Trophoblast cell (in vitro differentiated cells and primary cell): ENCODE data around the gene CD248.
"Not testable (repeated sequence)": the region's sequence is repeated elsewhere in the genome, so short reads cannot be mapped to it uniquely, and the experiment has no call there.

Experiments
- DNase-seq, 2 donors: peaks; one replicate each; pipeline ENCODE4 v3.0.0-alpha.2; 2016
- H2AFZ ChIP-seq: 2 replicates; pipeline ENCODE4 v1.6.1; 2013; ENCODE audit warnings: low read length, moderate library complexity, mild to moderate bottlenecking; ENCODE audit not compliant: insufficient read depth, poor library complexity
- H2AK5ac ChIP-seq: 2 replicates; pipeline ENCODE4 v1.6.1; 2013; ENCODE audit warnings: mild to moderate bottlenecking, low read length
- H2BK120ac ChIP-seq: 2 replicates; pipeline ENCODE4 v1.6.1; 2013; ENCODE audit warnings: low read length, mild to moderate bottlenecking, moderate library complexity; ENCODE audit not compliant: insufficient read depth, poor library complexity
- H2BK12ac ChIP-seq: 2 replicates; pipeline ENCODE4 v1.6.1; 2013; ENCODE audit warnings: mild to moderate bottlenecking, low read length, moderate library complexity
- H2BK5ac ChIP-seq: 2 replicates; pipeline ENCODE4 v1.6.1; 2013; ENCODE audit warnings: low read length, low read depth, moderate library complexity, mild to moderate bottlenecking; ENCODE audit not compliant: poor library complexity
- H3K14ac ChIP-seq: 2 replicates; pipeline ENCODE4 v1.6.1; 2013; ENCODE audit warnings: mild to moderate bottlenecking, low read length
- H3K18ac ChIP-seq: 2 replicates; pipeline ENCODE4 v1.6.1; 2013; ENCODE audit warnings: mild to moderate bottlenecking, low read length
- H3K23ac ChIP-seq: 2 replicates; pipeline ENCODE4 v1.6.1; 2013; ENCODE audit warnings: low read length
- H3K27ac ChIP-seq: 2 replicates; pipeline ENCODE4 v1.5.1; 2013; ENCODE audit warnings: low read depth, mild to moderate bottlenecking, inconsistent platforms, low read length, moderate library complexity
- H3K27me3 ChIP-seq: 2 replicates; pipeline ENCODE4 v1.6.1; 2013; ENCODE audit warnings: inconsistent platforms, mild to moderate bottlenecking, low read length, moderate library complexity; ENCODE audit not compliant: insufficient read depth
- H3K36me3 ChIP-seq, 2 experiments: 1 replicate in 1 of 2; 2 replicates in 1 of 2; pipeline ENCODE4 v1.6.1; 2013; ENCODE audit warnings: low read length in 2 of 2, mild to moderate bottlenecking in 2 of 2, moderate library complexity in 1 of 2; ENCODE audit not compliant: insufficient read depth in 2 of 2, control insufficient read depth in 1 of 2
- H3K4ac ChIP-seq: 2 replicates; pipeline ENCODE4 v1.6.1; 2013; ENCODE audit warnings: low read depth, mild to moderate bottlenecking, low read length, moderate library complexity
- H3K4me1 ChIP-seq, 2 experiments: 1 replicate in 1 of 2; 2 replicates in 1 of 2; pipeline ENCODE4 v1.6.1; 2013; ENCODE audit warnings: low read length in 2 of 2, mild to moderate bottlenecking in 2 of 2, moderate library complexity in 1 of 2; ENCODE audit not compliant: insufficient read depth in 2 of 2, control insufficient read depth in 1 of 2
- H3K4me2 ChIP-seq: 2 replicates; pipeline ENCODE4 v1.6.1; 2013; ENCODE audit warnings: inconsistent platforms, mild to moderate bottlenecking, low read length, moderate library complexity
- H3K4me3 ChIP-seq: 2 replicates; pipeline ENCODE4 v1.5.1; 2013; ENCODE audit warnings: mild to moderate bottlenecking, low read depth, low read length, inconsistent platforms
- H3K79me1 ChIP-seq: one replicate; pipeline ENCODE4 v1.6.1; 2013; ENCODE audit warnings: low read length
- H3K79me2 ChIP-seq: 2 replicates; pipeline ENCODE4 v1.6.1; 2013; ENCODE audit warnings: low read length, mild to moderate bottlenecking; ENCODE audit not compliant: control insufficient read depth, insufficient read depth, poor library complexity
- H3K9ac ChIP-seq: 2 replicates; pipeline ENCODE4 v1.6.1; 2013; ENCODE audit warnings: mild to moderate bottlenecking, low read length
- H3K9me3 ChIP-seq: 2 replicates; pipeline ENCODE4 v1.6.1; 2013; ENCODE audit warnings: low read depth, mild to moderate bottlenecking, control low read depth, inconsistent platforms, low read length; ENCODE audit not compliant: insufficient read depth
- H4K12ac ChIP-seq: 2 replicates; pipeline ENCODE4 v1.6.1; 2013; ENCODE audit warnings: low read depth, mild to moderate bottlenecking, low read length, moderate library complexity
- H4K8ac ChIP-seq: 2 replicates; pipeline ENCODE4 v1.6.1; 2013; ENCODE audit warnings: low read depth, mild to moderate bottlenecking, low read length, moderate library complexity
- H4K91ac ChIP-seq: one replicate; pipeline ENCODE4 v1.6.1; 2013; ENCODE audit warnings: low read depth, mild to moderate bottlenecking, low read length, moderate library complexity
- WGBS: extraction: QIAGEN DNeasy Blood & Tissue Kit; methylation state at CpG from one replicate; pipeline ENCODE4 v1.1.7; 2013; ENCODE audit warnings: missing lambda C conversion rate; ENCODE audit not compliant: insufficient read length, insufficient coverage; ENCODE audit errors: extremely low coverage; 5-methylcytosine and 5-hydroxymethylcytosine counted together

Gene CD248

GRCh38 chr11:66360406-66361073, 43.7 kb upstream of the CD248 start:
- Histone ChIP-seq H4K91ac (no peak overlapping the region), H2AK5ac (no peak overlapping the region), H2BK12ac (no peak overlapping the region), H3K36me3 (peaks cover 9 to 17% of the 10 kb centered on the region in 2 experiments), H3K4me3 (no peak overlapping the region), H3K4me2 (no peak overlapping the region), H3K23ac (no peak overlapping the region), H3K14ac (no peak overlapping the region), H2BK5ac (no peak overlapping the region), H3K79me2 (no peaks in the 10 kb centered on the region), H3K27me3 (no peaks in the 10 kb centered on the region), H2AFZ (no peak overlapping the region), H3K27ac (no peak overlapping the region), H3K79me1 (no peaks in the 10 kb centered on the region), H3K4ac (no peak overlapping the region), H3K18ac (no peak overlapping the region), H3K9ac (no peak overlapping the region), H2BK120ac (no peak overlapping the region), H3K9me3 (peaks cover 4% of the 10 kb centered on the region), H3K4me1 (peaks cover 0 to 4% of the 10 kb centered on the region in 2 experiments), H4K12ac (no peak overlapping the region), H4K8ac (no peak overlapping the region)
- no CpG with 5 or more reads among the region's 15 CpGs for WGBS
- DNase-seq, result no peak

- H3K23ac ChIP-seq, result no peak overlapping the region
- no peak overlapping the region for H2BK12ac ChIP-seq
- no peak overlapping the region for H2BK5ac ChIP-seq
- no peak overlapping the region for H3K18ac ChIP-seq
- H4K8ac ChIP-seq, result no peak overlapping the region
- H3K27me3 ChIP-seq, result no peaks in the 10 kb centered on the region
- H3K9ac ChIP-seq, result no peak overlapping the region
- H4K91ac ChIP-seq, result no peak overlapping the region
- no peak for DNase-seq
- no peak overlapping the region for H3K14ac ChIP-seq
- peaks cover 0 to 4% of the 10 kb centered on the region in 2 experiments for H3K4me1 ChIP-seq
- no peak overlapping the region for H3K27ac ChIP-seq
- H3K9me3 ChIP-seq, result peaks cover 4% of the 10 kb centered on the region
- no peak overlapping the region for H4K12ac ChIP-seq
- H2BK120ac ChIP-seq, result no peak overlapping the region
- no peak overlapping the region for H3K4ac ChIP-seq
- no peak overlapping the region for H2AK5ac ChIP-seq
- H3K36me3 ChIP-seq, result peaks cover 9 to 13% of the 10 kb centered on the region in 2 experiments
- H3K79me2 ChIP-seq, result no peaks in the 10 kb centered on the region
- H3K79me1 ChIP-seq, result no peaks in the 10 kb centered on the region
- no peak overlapping the region for H3K4me3 ChIP-seq
- no peak overlapping the region for H2AFZ ChIP-seq
- WGBS, result no CpG with 5 or more reads among the region's 3 CpGs
- no peak overlapping the region for H3K4me2 ChIP-seq
These were observed 42.8 kb upstream of the CD248 start for GRCh38 chr11:66359662-66360087.

GRCh38 chr11:66350560-66351235, 33.9 kb upstream of the CD248 start:
- no CpG with 5 or more reads among the region's 8 CpGs for WGBS
- H2BK5ac ChIP-seq, H3K14ac ChIP-seq, H2AK5ac ChIP-seq, H3K4me3 ChIP-seq, H3K4me1 ChIP-seq, H3K4ac ChIP-seq, H3K79me2 ChIP-seq, H3K9me3 ChIP-seq, H2AFZ ChIP-seq, H3K9ac ChIP-seq, H2BK120ac ChIP-seq, H4K12ac ChIP-seq, H4K8ac ChIP-seq, H2BK12ac ChIP-seq, H3K79me1 ChIP-seq, H3K18ac ChIP-seq, H3K23ac ChIP-seq, H3K27ac ChIP-seq, DNase-seq, H3K4me2 ChIP-seq, H3K36me3 ChIP-seq, H3K27me3 ChIP-seq, H4K91ac ChIP-seq: not testable (repeated sequence)

- H4K8ac ChIP-seq, result no peak overlapping the region
- H3K4me3 ChIP-seq, result no peak overlapping the region
- whole genome bisulfite sequencing, result no CpG with 5 or more reads among the region's 2 CpGs
- no peak overlapping the region for H2BK120ac ChIP-seq
- H2AK5ac ChIP-seq, result no peak overlapping the region
- DNase-seq, result no peak
- no peak overlapping the region for H2BK5ac ChIP-seq
- H3K23ac ChIP-seq, result no peak overlapping the region
- peaks cover 11% of the 10 kb centered on the region for H3K79me1 ChIP-seq
- H3K14ac ChIP-seq, result no peak overlapping the region
- H3K4me2 ChIP-seq, result no peak overlapping the region
- H3K4me1 ChIP-seq, result peaks cover 9 to 12% of the 10 kb centered on the region in 2 experiments
- H3K9ac ChIP-seq, result no peak overlapping the region
- no peak overlapping the region for H4K91ac ChIP-seq
- no peak overlapping the region for H3K18ac ChIP-seq
- no peak overlapping the region for H2AFZ ChIP-seq
- no peak overlapping the region for H4K12ac ChIP-seq
- no peaks in the 10 kb centered on the region for H3K27me3 ChIP-seq
- no peak overlapping the region for H3K4ac ChIP-seq
- H3K27ac ChIP-seq, result no peak overlapping the region
- no peaks in the 10 kb centered on the region for H3K9me3 ChIP-seq
- no peaks in the 10 kb centered on the region for H3K36me3 ChIP-seq
- H3K79me2 ChIP-seq, result peaks cover 10% of the 10 kb centered on the region
- no peak overlapping the region for H2BK12ac ChIP-seq
These were observed 32.2 kb upstream of the CD248 start for GRCh38 chr11:66349084-66349386.
